Measurements from ENCODE around the gene INSRR.

DNA sequence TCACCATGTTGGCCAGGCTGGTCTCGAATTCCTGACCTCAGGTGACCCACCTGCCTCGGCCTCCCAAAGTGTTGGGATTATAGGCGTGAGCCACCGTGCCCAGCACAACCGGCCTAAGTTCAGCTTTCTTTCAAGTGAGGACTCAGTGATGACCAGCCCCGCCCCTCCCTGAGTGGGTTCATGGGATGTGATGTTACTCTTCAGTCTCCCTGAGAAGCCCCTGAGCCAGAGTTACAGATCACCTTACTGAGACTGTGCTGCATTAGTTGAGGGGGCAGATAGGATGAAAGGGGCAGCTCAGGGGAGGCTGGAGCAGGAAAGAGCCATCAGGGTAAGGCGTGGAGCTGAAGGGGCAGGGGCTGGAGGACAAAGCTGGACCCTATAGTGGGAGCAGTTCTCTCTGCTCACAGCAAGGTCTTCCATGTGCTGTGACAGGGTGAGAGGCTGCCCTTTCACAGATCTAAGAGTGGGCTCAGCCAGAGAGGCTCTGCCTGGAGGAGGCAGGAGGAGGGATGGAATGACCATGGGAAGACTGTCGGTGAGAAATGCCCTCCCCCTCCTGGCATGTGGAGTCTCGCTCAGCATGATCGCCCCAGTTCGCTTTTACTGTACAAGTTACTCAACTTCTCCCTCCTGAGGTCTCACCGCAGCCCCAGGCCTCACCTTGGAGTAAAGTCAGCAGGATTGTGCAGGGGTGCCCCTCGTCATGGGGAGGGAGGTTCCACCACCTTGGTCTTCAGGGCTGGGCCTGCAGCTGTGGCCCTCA is 55.6 kb downstream of the INSRR start:
- no peak for TF ChIP-seq SIN3A (IDR thresholded peaks at IDR 0.05; ENCODE audit: borderline replicate concordance, insufficient read depth, low read length)
- 0 out of 2 replicates have a peak, but pooled peaks have one; percentile 15 for TF ChIP-seq POLR2AphosphoS5 (IDR thresholded peaks at IDR 0.05; ENCODE audit: low read depth, low read length)
- TF ChIP-seq TAF1 (IDR thresholded peaks at IDR 0.05; ENCODE audit: borderline replicate concordance, insufficient read depth, low read length): no peak
- TF ChIP-seq, protein P1, sequence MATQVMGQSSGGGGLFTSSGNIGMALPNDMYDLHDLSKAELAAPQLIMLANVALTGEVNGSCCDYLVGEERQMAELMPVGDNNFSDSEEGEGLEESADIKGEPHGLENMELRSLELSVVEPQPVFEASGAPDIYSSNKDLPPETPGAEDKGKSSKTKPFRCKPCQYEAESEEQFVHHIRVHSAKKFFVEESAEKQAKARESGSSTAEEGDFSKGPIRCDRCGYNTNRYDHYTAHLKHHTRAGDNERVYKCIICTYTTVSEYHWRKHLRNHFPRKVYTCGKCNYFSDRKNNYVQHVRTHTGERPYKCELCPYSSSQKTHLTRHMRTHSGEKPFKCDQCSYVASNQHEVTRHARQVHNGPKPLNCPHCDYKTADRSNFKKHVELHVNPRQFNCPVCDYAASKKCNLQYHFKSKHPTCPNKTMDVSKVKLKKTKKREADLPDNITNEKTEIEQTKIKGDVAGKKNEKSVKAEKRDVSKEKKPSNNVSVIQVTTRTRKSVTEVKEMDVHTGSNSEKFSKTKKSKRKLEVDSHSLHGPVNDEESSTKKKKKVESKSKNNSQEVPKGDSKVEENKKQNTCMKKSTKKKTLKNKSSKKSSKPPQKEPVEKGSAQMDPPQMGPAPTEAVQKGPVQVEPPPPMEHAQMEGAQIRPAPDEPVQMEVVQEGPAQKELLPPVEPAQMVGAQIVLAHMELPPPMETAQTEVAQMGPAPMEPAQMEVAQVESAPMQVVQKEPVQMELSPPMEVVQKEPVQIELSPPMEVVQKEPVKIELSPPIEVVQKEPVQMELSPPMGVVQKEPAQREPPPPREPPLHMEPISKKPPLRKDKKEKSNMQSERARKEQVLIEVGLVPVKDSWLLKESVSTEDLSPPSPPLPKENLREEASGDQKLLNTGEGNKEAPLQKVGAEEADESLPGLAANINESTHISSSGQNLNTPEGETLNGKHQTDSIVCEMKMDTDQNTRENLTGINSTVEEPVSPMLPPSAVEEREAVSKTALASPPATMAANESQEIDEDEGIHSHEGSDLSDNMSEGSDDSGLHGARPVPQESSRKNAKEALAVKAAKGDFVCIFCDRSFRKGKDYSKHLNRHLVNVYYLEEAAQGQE (IDR thresholded peaks at IDR 0.05; ENCODE audit: insufficient read depth in 1 of 2, low read depth in 2 of 2, low read length in 2 of 2): no peak
- no peak for TF ChIP-seq FOXP2 (optimal IDR thresholded peaks at IDR 0.05; ENCODE audit: borderline replicate concordance, extremely low read depth, extremely low read length, insufficient read depth)

Data from PFSK-1 (cell line).